Measurements from ENCODE around the gene CUZD1.

Gene CUZD1

DNA sequence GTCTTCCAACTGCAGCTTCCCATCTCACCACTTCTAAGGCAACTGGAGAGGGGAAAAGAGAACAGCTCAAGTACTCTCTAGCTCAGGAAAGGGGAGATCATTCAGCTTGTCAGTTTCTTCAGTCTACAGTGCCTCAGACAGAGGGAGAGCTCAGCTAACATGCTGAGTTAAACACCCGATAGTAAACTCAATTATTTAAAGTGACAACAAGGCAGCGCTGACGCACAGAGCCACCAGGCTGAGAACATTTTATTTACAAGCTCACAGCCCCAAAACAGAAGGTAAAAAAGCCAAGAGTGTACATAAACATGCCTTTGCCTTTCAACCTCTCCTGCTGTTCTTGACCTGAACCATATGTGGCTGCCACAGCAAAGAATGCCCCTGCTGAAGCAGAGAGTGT lies 10.1 kb upstream of the CUZD1 start:
- TF ChIP-seq, protein P1, sequence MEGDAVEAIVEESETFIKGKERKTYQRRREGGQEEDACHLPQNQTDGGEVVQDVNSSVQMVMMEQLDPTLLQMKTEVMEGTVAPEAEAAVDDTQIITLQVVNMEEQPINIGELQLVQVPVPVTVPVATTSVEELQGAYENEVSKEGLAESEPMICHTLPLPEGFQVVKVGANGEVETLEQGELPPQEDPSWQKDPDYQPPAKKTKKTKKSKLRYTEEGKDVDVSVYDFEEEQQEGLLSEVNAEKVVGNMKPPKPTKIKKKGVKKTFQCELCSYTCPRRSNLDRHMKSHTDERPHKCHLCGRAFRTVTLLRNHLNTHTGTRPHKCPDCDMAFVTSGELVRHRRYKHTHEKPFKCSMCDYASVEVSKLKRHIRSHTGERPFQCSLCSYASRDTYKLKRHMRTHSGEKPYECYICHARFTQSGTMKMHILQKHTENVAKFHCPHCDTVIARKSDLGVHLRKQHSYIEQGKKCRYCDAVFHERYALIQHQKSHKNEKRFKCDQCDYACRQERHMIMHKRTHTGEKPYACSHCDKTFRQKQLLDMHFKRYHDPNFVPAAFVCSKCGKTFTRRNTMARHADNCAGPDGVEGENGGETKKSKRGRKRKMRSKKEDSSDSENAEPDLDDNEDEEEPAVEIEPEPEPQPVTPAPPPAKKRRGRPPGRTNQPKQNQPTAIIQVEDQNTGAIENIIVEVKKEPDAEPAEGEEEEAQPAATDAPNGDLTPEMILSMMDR (IDR thresholded peaks at IDR 0.05; ENCODE audit: poor library complexity, severe bottlenecking) = no peak
- ATAC-seq (ENCODE audit: low read depth) = no peak
- no peak for DNase-seq (ENCODE audit: low spot score)
- H3K27me3 ChIP-seq (ENCODE audit: insufficient read depth, poor library complexity, severe bottlenecking) = no peaks in the 10 kb centered on the region
- H3K9me3 ChIP-seq (ENCODE audit: severe bottlenecking) = no peaks in the 10 kb centered on the region
- H3K4me1 ChIP-seq (ENCODE audit: insufficient read depth, poor library complexity, severe bottlenecking) = peaks cover 49% of the 10 kb centered on the region
- peaks cover 55% of the 10 kb centered on the region for H3K36me3 ChIP-seq (ENCODE audit: low read depth)
- no peak overlapping the region for H3K4me3 ChIP-seq (ENCODE audit: severe bottlenecking)
- H3K27ac ChIP-seq (ENCODE audit: poor library complexity, severe bottlenecking) = peak overlapping the region; percentile 86

DNA sequence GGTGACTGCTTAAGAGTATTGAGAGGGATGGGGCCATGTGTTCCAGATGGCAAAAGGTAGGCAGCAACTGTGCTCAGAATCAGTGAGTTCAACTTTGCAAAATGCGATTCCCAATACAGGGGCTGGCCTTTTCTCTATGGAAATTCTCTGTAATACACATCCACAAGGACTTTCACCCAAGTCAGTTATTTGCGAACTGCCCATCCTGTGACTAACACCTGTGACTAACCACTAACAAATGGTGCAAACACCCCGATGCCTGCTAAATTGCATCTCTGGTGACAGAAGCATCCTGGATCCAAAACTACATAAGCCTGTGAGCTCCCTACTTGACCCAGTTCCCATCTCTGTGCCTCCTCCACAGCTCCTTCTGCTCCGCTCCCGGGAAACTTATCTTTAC lies 9.0 kb upstream of the CUZD1 start:
- ATAC-seq (ENCODE audit: low read depth) = peak; percentile 90
- peaks cover 50% of the 10 kb centered on the region for H3K4me1 ChIP-seq (ENCODE audit: insufficient read depth, poor library complexity, severe bottlenecking)
- H3K27ac ChIP-seq (ENCODE audit: poor library complexity, severe bottlenecking) = peak overlapping the region; percentile 86
- H3K36me3 ChIP-seq (ENCODE audit: low read depth) = peaks cover 66% of the 10 kb centered on the region
- DNase-seq (ENCODE audit: low spot score) = no peak
- TF ChIP-seq, protein P1 (IDR thresholded peaks at IDR 0.05; ENCODE audit: poor library complexity, severe bottlenecking) = no peak
- no peaks in the 10 kb centered on the region for H3K9me3 ChIP-seq (ENCODE audit: severe bottlenecking)
- no peaks in the 10 kb centered on the region for H3K27me3 ChIP-seq (ENCODE audit: insufficient read depth, poor library complexity, severe bottlenecking)
- H3K4me3 ChIP-seq (ENCODE audit: severe bottlenecking) = no peak overlapping the region

DNA sequence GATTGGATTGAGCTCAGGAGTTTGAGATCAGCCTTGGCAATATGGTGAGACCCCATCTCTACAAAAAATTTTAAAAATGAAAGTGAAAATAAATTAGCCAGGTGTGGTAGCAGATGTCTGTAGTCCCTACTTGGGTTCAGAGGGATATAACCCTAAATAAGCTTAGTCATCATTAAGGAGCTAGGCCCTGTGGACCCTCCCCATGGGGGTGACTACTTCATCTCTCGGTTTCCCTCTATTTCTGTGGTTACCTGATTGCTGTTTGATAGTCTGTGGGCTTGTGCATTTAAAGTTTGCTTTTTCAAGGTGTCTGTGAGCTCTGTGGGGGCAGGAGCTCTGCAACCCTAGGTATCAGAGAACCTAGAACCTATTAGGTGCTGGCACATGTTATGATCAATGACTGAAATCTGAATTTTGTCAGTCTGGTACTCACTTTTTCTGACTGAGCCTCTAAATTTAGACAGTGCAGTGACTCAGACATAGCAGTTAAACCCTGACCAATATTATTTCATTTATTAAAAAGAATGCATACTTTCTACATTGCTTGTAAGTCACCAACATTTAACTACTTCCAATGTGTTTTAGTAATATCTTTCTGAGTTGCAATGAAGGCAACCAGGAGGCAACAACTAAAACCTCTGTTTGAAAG lies 8.1 kb upstream of the CUZD1 start:
- Histone ChIP-seq H3K27me3 (ENCODE audit: insufficient read depth, poor library complexity, severe bottlenecking) (no peaks in the 10 kb centered on the region), H3K4me1 (ENCODE audit: insufficient read depth, poor library complexity, severe bottlenecking) (peaks cover 50% of the 10 kb centered on the region), H3K4me3 (ENCODE audit: severe bottlenecking) (no peak overlapping the region), H3K36me3 (ENCODE audit: low read depth) (peaks cover 71% of the 10 kb centered on the region), H3K9me3 (ENCODE audit: severe bottlenecking) (no peaks in the 10 kb centered on the region), H3K27ac (ENCODE audit: poor library complexity, severe bottlenecking) (peak overlapping the region; percentile 86)
- TF ChIP-seq, protein P1 (IDR thresholded peaks at IDR 0.05; ENCODE audit: poor library complexity, severe bottlenecking) = no peak
- DNase-seq (ENCODE audit: low spot score) = no peak
- ATAC-seq (ENCODE audit: low read depth) = no peak; the same call in 2 of the 3 replicates

DNA sequence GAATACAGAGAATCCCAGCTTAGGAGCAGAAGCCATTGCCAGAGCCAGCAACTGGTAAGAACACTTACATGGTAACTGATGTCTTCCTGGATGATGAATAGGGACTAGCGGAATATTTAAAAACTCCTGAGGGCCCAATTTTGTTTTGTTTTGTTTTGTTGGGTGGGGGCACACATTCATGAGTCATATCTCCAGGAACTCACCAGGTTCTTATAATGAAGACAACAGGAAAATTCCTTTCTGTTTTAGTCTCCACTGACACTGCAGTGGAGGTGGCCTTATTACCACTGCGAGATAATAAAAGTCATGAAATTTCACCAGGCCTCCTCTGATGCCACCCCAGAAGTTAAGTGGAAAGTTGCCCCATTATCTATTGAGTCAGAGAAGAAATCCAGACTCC lies 6.6 kb upstream of the CUZD1 start:
- ATAC-seq (ENCODE audit: low read depth) = peak; percentile 5; the same call in 1 of the 3 replicates
- Histone ChIP-seq H3K27ac (ENCODE audit: poor library complexity, severe bottlenecking) (peak overlapping the region; percentile 86), H3K4me1 (ENCODE audit: insufficient read depth, poor library complexity, severe bottlenecking) (peaks cover 50% of the 10 kb centered on the region)

More for the DNA sequence above, 6.6 kb upstream of the CUZD1 start:
- Histone ChIP-seq H3K4me3 (ENCODE audit: severe bottlenecking) (no peak overlapping the region), H3K27me3 (ENCODE audit: insufficient read depth, poor library complexity, severe bottlenecking) (no peaks in the 10 kb centered on the region), H3K36me3 (ENCODE audit: low read depth) (peaks cover 69% of the 10 kb centered on the region), H3K9me3 (ENCODE audit: severe bottlenecking) (no peaks in the 10 kb centered on the region)
- TF ChIP-seq, protein P1 (IDR thresholded peaks at IDR 0.05; ENCODE audit: poor library complexity, severe bottlenecking) = no peak
- no peak for DNase-seq (ENCODE audit: low spot score)

Data from RWPE2 (cell line).